Ecto neural progenitor cell (in vitro differentiated cells): Measurements from ENCODE around the gene CTNND2.
"Not testable (repeated sequence)": the region's sequence is repeated elsewhere in the genome, so short reads cannot be mapped to it uniquely, and the experiment has no call there.

Source experiments
- DNase-seq: peaks from one replicate; pipeline ENCODE4 v3.0.0-alpha.2; 2018; ENCODE audit warnings: low spot score

Gene CTNND2

GRCh38 chr5:11863911-11864310 lies 40.3 kb downstream of the CTNND2 start:
- DNase-seq, result no peak

GRCh38 chr5:11857391-11857790 lies 46.9 kb downstream of the CTNND2 start:
- no peak for DNase-seq

- DNase-seq, result no peak
Measured at GRCh38 chr5:11854936-11855335, 49.3 kb downstream of the CTNND2 start.

- DNase-seq, result no peak
Measured at GRCh38 chr5:11853796-11854195, 50.5 kb downstream of the CTNND2 start.

- DNase-seq, result no peak
Measured at GRCh38 chr5:11853140-11853539, 51.1 kb downstream of the CTNND2 start.

GRCh38 chr5:11852717-11853087 lies 51.5 kb downstream of the CTNND2 start:
- DNase-seq, result no peak

- no peak for DNase-seq
Measured at GRCh38 chr5:11851965-11852716, 52.1 kb downstream of the CTNND2 start.

- DNase-seq, result no peak
Measured at GRCh38 chr5:11851416-11851815, 52.8 kb downstream of the CTNND2 start.

- DNase-seq, result not testable (repeated sequence)
Measured at GRCh38 chr5:11828566-11828965, 75.7 kb downstream of the CTNND2 start.

GRCh38 chr5:11822598-11822997 lies 81.6 kb downstream of the CTNND2 start:
- DNase-seq, result no peak

GRCh38 chr5:11815916-11816315 lies 88.3 kb downstream of the CTNND2 start:
- DNase-seq, result no peak

GRCh38 chr5:11815481-11815880 lies 88.8 kb downstream of the CTNND2 start:
- no peak for DNase-seq

- no peak for DNase-seq
Measured at GRCh38 chr5:11814373-11814772, 89.9 kb downstream of the CTNND2 start.

- no peak for DNase-seq
Measured at GRCh38 chr5:11809407-11809806, 94.8 kb downstream of the CTNND2 start.

- DNase-seq, result no peak
Measured at GRCh38 chr5:11803436-11803835, 100.8 kb downstream of the CTNND2 start.

GRCh38 chr5:11801061-11801460 lies 103.2 kb downstream of the CTNND2 start:
- no peak for DNase-seq

GRCh38 chr5:11797132-11797531 lies 107.1 kb downstream of the CTNND2 start:
- DNase-seq, result no peak

GRCh38 chr5:11793396-11793795 lies 110.8 kb downstream of the CTNND2 start:
- no peak for DNase-seq

GRCh38 chr5:11792621-11793020 lies 111.6 kb downstream of the CTNND2 start:
- DNase-seq, result no peak

GRCh38 chr5:11791792-11792191 lies 112.5 kb downstream of the CTNND2 start:
- DNase-seq, result no peak

GRCh38 chr5:11790201-11790600 lies 114.0 kb downstream of the CTNND2 start:
- DNase-seq, result no peak

GRCh38 chr5:11785771-11786352 lies 118.4 kb downstream of the CTNND2 start:
- no peak for DNase-seq

- no peak for DNase-seq
Measured at GRCh38 chr5:11780641-11781345, 123.5 kb downstream of the CTNND2 start.
